CD4-positive, alpha-beta T cell (primary cell): ENCODE data around the gene PAIP1. TPM values are rescaled to one million over a fixed set of nuclear protein-coding genes. Genes with fewer than 3 reads are reported as not detected.
"Not testable (repeated sequence)": the region's sequence is repeated elsewhere in the genome, so short reads cannot be mapped to it uniquely, and the experiment has no call there.

Source experiments
- ATAC-seq: fragments of 200-7000 bp; cut with Tn5 transposase; one replicate; pipeline ENCODE4 v1.10.0; 2022; ENCODE audit warnings: mild to moderate bottlenecking; ENCODE audit not compliant: poor library complexity
- CTCF ChIA-PET: fragments of 350-600 bp; sonication (Branson Sonifier 250); formaldehyde crosslinking; loops from one replicate; lab custom pipeline; 2021; ENCODE audit warnings: antibody characterized with exemption, inconsistent platforms; lab: Charles Lee
- POLR2A ChIA-PET: fragments of 350-600 bp; sonication (Branson Sonifier 250); formaldehyde crosslinking; loops from one replicate; lab custom pipeline; 2021; ENCODE audit warnings: antibody characterized with exemption, inconsistent platforms; lab: Charles Lee
- DNase-seq, 14 experiments: peaks; one replicate each; pipeline ENCODE4 v3.0.0-alpha.2; 2013 to 2020; ENCODE audit warnings: mixed read lengths in 2 of 14
- H3K27ac ChIP-seq, 2 donors: one replicate each; pipeline versions ENCODE4 v1.5.1 to v1.7.0; 2013; ENCODE audit warnings: low read length in 2 of 2, low read depth in 1 of 2, mild to moderate bottlenecking in 1 of 2
- H3K27me3 ChIP-seq, 2 experiments: 1 replicate in 1 of 2; 2 replicates in 1 of 2; pipeline versions ENCODE4 v1.6.1 to v1.7.0; 2013; ENCODE audit warnings: low read length in 2 of 2, control low read depth in 1 of 2, mild to moderate bottlenecking in 1 of 2, moderate library complexity in 1 of 2; ENCODE audit not compliant: insufficient read depth in 2 of 2, control insufficient read depth in 1 of 2
- H3K36me3 ChIP-seq: one replicate; pipeline ENCODE4 v1.6.1; 2013; ENCODE audit warnings: low read length, control low read depth; ENCODE audit not compliant: insufficient read depth
- H3K4me1 ChIP-seq: one replicate; pipeline ENCODE4 v1.6.1; 2013; ENCODE audit warnings: low read length, control low read depth; ENCODE audit not compliant: insufficient read depth
- H3K4me3 ChIP-seq: one replicate; pipeline ENCODE4 v1.5.1; 2013; ENCODE audit warnings: mild to moderate bottlenecking, low read length, moderate library complexity
- H3K9me3 ChIP-seq, 2 experiments: 1 replicate in 1 of 2; 2 replicates in 1 of 2; pipeline versions ENCODE4 v1.6.1 to v1.7.0; 2013; ENCODE audit warnings: low read length in 2 of 2, mild to moderate bottlenecking in 2 of 2, control low read depth in 1 of 2, moderate library complexity in 1 of 2; ENCODE audit not compliant: control insufficient read depth in 1 of 2, insufficient read depth in 1 of 2
- H3K27ac Mint-ChIP-seq: one replicate; pipeline ENCODE4 v1.8.0; 2020; ENCODE audit warnings: mixed read lengths
- H3K27me3 Mint-ChIP-seq: one replicate; pipeline ENCODE4 v1.8.0; 2021; ENCODE audit warnings: mixed read lengths
- H3K36me3 Mint-ChIP-seq: one replicate; pipeline ENCODE4 v1.8.0; 2021; ENCODE audit warnings: low read depth, mixed read lengths
- H3K4me1 Mint-ChIP-seq: one replicate; pipeline ENCODE4 v1.8.0; 2021; ENCODE audit warnings: low read depth, mixed read lengths
- H3K4me3 Mint-ChIP-seq: one replicate; pipeline ENCODE4 v1.8.0; 2020; ENCODE audit warnings: mild to moderate bottlenecking, mixed read lengths
- H3K9me3 Mint-ChIP-seq: one replicate; pipeline ENCODE4 v1.8.0; 2020; ENCODE audit warnings: mixed read lengths
- CTCF ChIP-seq: fragments of 200-600 bp; IDR thresholded peaks from one replicate; pipeline ENCODE4 v1.8.0; 2022; ENCODE audit warnings: antibody characterized with exemption, mild to moderate bottlenecking
- intact Hi-C, 2 experiments: fragments of 100-400 bp; cut with DNase I in 1 of 2; cut with micrococcal nuclease in 1 of 2; formaldehyde crosslinking; loops; one replicate each; pipeline versions ENCODE4 v1.15.1 to v1.9.0; 2023 to 2025; cut with DNase I, micrococcal nuclease
- total RNA-seq, 174 experiments: library from RNA in 2 of 174; stranded (reverse) in 2 of 174; gene quantifications; one replicate each; pipeline ENCODE4 v1.2.3 and lab custom pipeline; 2021 to 2026

The PAIP1 gene
- total RNA-seq, 2 experiments from 2014 or later, result 33.9 to 35.1 TPM

GRCh38 chr5:43602461-43603343 is 45.8 kb upstream of the PAIP1 start, which contains the start of gene NNT:
NNT (plus strand) TSS chr5:43603180; CDS start chr5:43609196, 6,016 bp downstream.
- peak within 1 kb of the TSS; percentile 58 to 82 for H3K27ac ChIP-seq
- H3K4me1 ChIP-seq, result peaks cover 31% of the 10 kb centered on the region
- CTCF ChIA-PET, result interaction anchor here (0.6 to 2.5 kb wide), 4 partner anchors 29 to 118 kb away, joined by 3 to 11 read pairs (median 4); partner anchors contain the start of genes PAIP1 and TMEM267
- POLR2A ChIA-PET, result interaction anchor here (0.6 to 3.6 kb wide), 20 partner anchors 10 to 1734 kb away, joined by 3 to 101 read pairs (median 6); partner anchors contain the start of genes C5orf34, HMGCS1, TMEM267 and ZNF131
- no peak for TF ChIP-seq CTCF
- H3K36me3 ChIP-seq, result peaks cover 6% of the 10 kb centered on the region
- no peaks in the 10 kb centered on the region for H3K9me3 Mint-ChIP-seq
- peaks cover 58% of the 10 kb centered on the region for H3K4me1 Mint-ChIP-seq
- intact Hi-C loops, result loop anchor here (2.0 to 10.0 kb wide), 4 partner anchors 46 to 482 kb away; partner anchors contain the start of genes C5orf34 (in 1 of the 2), PAIP1 (in 1 of the 2), TMEM267 (in 1 of the 2) and ZNF131 (in 1 of the 2)
- no peaks in the 10 kb centered on the region for H3K27me3 ChIP-seq
- peaks cover 36% of the 10 kb centered on the region for H3K36me3 Mint-ChIP-seq
- no peaks in the 10 kb centered on the region for H3K27me3 Mint-ChIP-seq
- DNase-seq (peak; percentile 55 to 89 (median 72)), ATAC-seq (peak; percentile 78)
- H3K27ac Mint-ChIP-seq, result peak within 1 kb of the TSS; percentile 87
- peak within 1 kb of the TSS; percentile 98 for H3K4me3 ChIP-seq
- H3K9me3 ChIP-seq, result no peaks in the 10 kb centered on the region
- H3K4me3 Mint-ChIP-seq, result peak within 1 kb of the TSS; percentile 93

GRCh38 chr5:43601454-43602260 is 44.8 kb upstream of the PAIP1 start:
- H3K4me3 Mint-ChIP-seq, result peak overlapping the region; percentile 93
- Histone ChIP-seq H3K4me1 (peaks cover 31% of the 10 kb centered on the region), H3K4me3 (peak overlapping the region; percentile 98), H3K27me3 (no peaks in the 10 kb centered on the region), H3K27ac (peak overlapping the region in 1 of 2 donors; percentile 43), H3K36me3 (peaks cover 6% of the 10 kb centered on the region), H3K9me3 (no peaks in the 10 kb centered on the region)
- intact Hi-C loops, result loop anchor here (2.0 to 10.0 kb wide), 4 partner anchors 45 to 481 kb away; partner anchors contain the start of genes C5orf34 (in 1 of the 2), PAIP1 (in 1 of the 2), TMEM267 (in 1 of the 2) and ZNF131 (in 1 of the 2)
- TF ChIP-seq CTCF, result no peak
- H3K36me3 Mint-ChIP-seq, result peaks cover 28% of the 10 kb centered on the region
- DNase-seq (peak in 3 of 14 experiments; percentile 19 to 29 (median 20)), ATAC-seq (no peak)
- no peaks in the 10 kb centered on the region for H3K27me3 Mint-ChIP-seq
- ChIA-PET CTCF (interaction anchor here (2.5 kb wide), 1 partner anchor 117 kb away, joined by 11 read pairs; the partner anchor contains the start of gene TMEM267), POLR2A (interaction anchor here (1.1 to 3.6 kb wide), 10 partner anchors 44 to 650 kb away, joined by 3 to 101 read pairs (median 13); partner anchors contain the start of genes HMGCS1, TMEM267 and ZNF131)
- peaks cover 51% of the 10 kb centered on the region for H3K4me1 Mint-ChIP-seq
- peak overlapping the region; percentile 87 for H3K27ac Mint-ChIP-seq
- H3K9me3 Mint-ChIP-seq, result no peaks in the 10 kb centered on the region

GRCh38 chr5:43598927-43599326 is 42.0 kb upstream of the PAIP1 start:
- H3K36me3 ChIP-seq, intact Hi-C loops, H3K9me3 Mint-ChIP-seq, H3K27me3 Mint-ChIP-seq, H3K27ac Mint-ChIP-seq, H3K27ac ChIP-seq, H3K9me3 ChIP-seq, H3K27me3 ChIP-seq, H3K4me3 ChIP-seq, DNase-seq, CTCF ChIA-PET, H3K4me3 Mint-ChIP-seq, ATAC-seq: not testable (repeated sequence)
- H3K36me3 Mint-ChIP-seq, result peaks cover 14% of the 10 kb centered on the region
- POLR2A ChIA-PET, result interaction anchor here (0.6 to 1.1 kb wide), 2 partner anchors 115 to 178 kb away, joined by 3 read pairs; no protein-coding TSS in a partner anchor
- H3K4me1 Mint-ChIP-seq, result peaks cover 32% of the 10 kb centered on the region
- H3K4me1 ChIP-seq, result peaks cover 19% of the 10 kb centered on the region
